ENCODE measurements around the gene RFX4. TPM values are rescaled to one million over a fixed set of nuclear protein-coding genes. Genes with fewer than 3 reads are reported as not detected.

RFX4 gene
- total RNA-seq, 4 donors from 2014 or later, result not detected

- 100% methylated on average over 1 of the region's 1 CpG for WGBS, 2 donors (ENCODE audit: low coverage in 1 of 2)
- Histone ChIP-seq H3K4me3 (no peak overlapping the region), H3K27ac (no peak overlapping the region), H3K27me3 (no peaks in the 10 kb centered on the region), H3K4me1 (peaks cover 0 to 4% (median 0%) of the 10 kb centered on the region in 4 donors), H3K36me3 (no peaks in the 10 kb centered on the region), H3K9me3 (no peaks in the 10 kb centered on the region)
- no peak for TF ChIP-seq CTCF (IDR thresholded peaks at IDR 0.05)
- no peak for TF ChIP-seq EP300 (IDR thresholded peaks at IDR 0.05; ENCODE audit: low read depth)
- no peak for TF ChIP-seq POLR2A (IDR thresholded peaks at IDR 0.05)
- TF ChIP-seq POLR2AphosphoS5 (IDR thresholded peaks at IDR 0.05), result no peak
- DNase-seq, result no peak
- intact Hi-C loops (cut with DNase I; ENCODE audit: low total_unique reads), result no loop called here
- in situ Hi-C loops (cut with MboI; ENCODE audit: low pct_ligation_motif_present in 1 of 4, low pct_unique_long_range_greater_than_20kb in 1 of 4, low sequenced_read_pairs in 3 of 4), result no loop called here
Measured at GRCh38 chr12:106729611-106730010, 146.8 kb downstream of the RFX4 start.

- Histone ChIP-seq H3K27me3 (no peaks in the 10 kb centered on the region), H3K4me1 (peaks cover 0 to 4% (median 0%) of the 10 kb centered on the region in 4 donors), H3K4me3 (no peak overlapping the region), H3K27ac (no peak overlapping the region), H3K36me3 (no peaks in the 10 kb centered on the region), H3K9me3 (no peaks in the 10 kb centered on the region)
- intact Hi-C loops (cut with DNase I; ENCODE audit: low total_unique reads) (no loop called here), in situ Hi-C loops (cut with MboI; ENCODE audit: low pct_ligation_motif_present in 1 of 4, low pct_unique_long_range_greater_than_20kb in 1 of 4, low sequenced_read_pairs in 3 of 4) (no loop called here)
- no peak for TF ChIP-seq CTCF (IDR thresholded peaks at IDR 0.05)
- TF ChIP-seq POLR2AphosphoS5 (IDR thresholded peaks at IDR 0.05), result no peak
- TF ChIP-seq POLR2A (IDR thresholded peaks at IDR 0.05), result no peak
- no peak for TF ChIP-seq EP300 (IDR thresholded peaks at IDR 0.05; ENCODE audit: low read depth)
- no peak for DNase-seq
- WGBS, 2 donors (ENCODE audit: low coverage in 1 of 2), result 92 to 95% methylated on average over 5 of the region's 5 CpGs
Measured at GRCh38 chr12:106732890-106733289, 150.1 kb downstream of the RFX4 start.

GRCh38 chr12:106733660-106734059, 150.9 kb downstream of the RFX4 start:
- in situ Hi-C loops (cut with MboI; ENCODE audit: low pct_ligation_motif_present in 1 of 4, low pct_unique_long_range_greater_than_20kb in 1 of 4, low sequenced_read_pairs in 3 of 4) (no loop called here), intact Hi-C loops (cut with DNase I; ENCODE audit: low total_unique reads) (no loop called here)
- Histone ChIP-seq H3K27ac (no peak overlapping the region), H3K36me3 (no peaks in the 10 kb centered on the region), H3K4me1 (peaks cover 0 to 4% (median 0%) of the 10 kb centered on the region in 4 donors), H3K4me3 (no peak overlapping the region), H3K27me3 (no peaks in the 10 kb centered on the region), H3K9me3 (no peaks in the 10 kb centered on the region)
- no peak for DNase-seq
- no peak for TF ChIP-seq CTCF (IDR thresholded peaks at IDR 0.05)
- TF ChIP-seq POLR2A (IDR thresholded peaks at IDR 0.05), result no peak
- TF ChIP-seq POLR2AphosphoS5 (IDR thresholded peaks at IDR 0.05), result no peak
- no peak for TF ChIP-seq EP300 (IDR thresholded peaks at IDR 0.05; ENCODE audit: low read depth)
- WGBS, 2 donors (ENCODE audit: low coverage in 1 of 2), result 64% methylated on average over 3 to 4 of the region's 4 CpGs

GRCh38 chr12:106736051-106736957, 153.5 kb downstream of the RFX4 start:
- intact Hi-C loops (cut with DNase I; ENCODE audit: low total_unique reads), result no loop called here
- no peak for TF ChIP-seq POLR2AphosphoS5 (IDR thresholded peaks at IDR 0.05)
- TF ChIP-seq CTCF (IDR thresholded peaks at IDR 0.05), result no peak
- TF ChIP-seq POLR2A (IDR thresholded peaks at IDR 0.05), result no peak
- TF ChIP-seq EP300 (IDR thresholded peaks at IDR 0.05; ENCODE audit: low read depth), result no peak
- no peaks in the 10 kb centered on the region for H3K27me3 ChIP-seq

More at GRCh38 chr12:106736051-106736957, 153.5 kb downstream of the RFX4 start:
- in situ Hi-C loops (cut with MboI; ENCODE audit: low pct_ligation_motif_present in 1 of 4, low pct_unique_long_range_greater_than_20kb in 1 of 4, low sequenced_read_pairs in 3 of 4), result no loop called here
- DNase-seq, result no peak
- WGBS, 2 donors (ENCODE audit: low coverage in 1 of 2), result 81 to 84% methylated on average over 7 to 9 of the region's 9 CpGs
- no peaks in the 10 kb centered on the region for H3K36me3 ChIP-seq
- no peak overlapping the region for H3K27ac ChIP-seq
- no peaks in the 10 kb centered on the region for H3K9me3 ChIP-seq
- H3K4me1 ChIP-seq, result peaks cover 0 to 21% (median 10%) of the 10 kb centered on the region in 4 donors
- no peak overlapping the region for H3K4me3 ChIP-seq
